Measurements from ENCODE around the gene OOEP. TPM values are rescaled to one million over a fixed set of nuclear protein-coding genes. Genes with fewer than 3 reads are reported as not detected.

Gene OOEP
- total and polyA plus RNA-seq, 2 of the 4 experiments (the other 2 are of a cell fraction), result not detected

GRCh38 chr6:73328790-73329189, 40.9 kb downstream of the OOEP start:
- H2AFZ ChIP-seq (replicated peaks; ENCODE audit: low read length, poor library complexity), result no peak overlapping the region
- no peak overlapping the region for H3K4ac ChIP-seq (ENCODE audit: low read depth, low read length)
- no peak overlapping the region for H4K8ac ChIP-seq (ENCODE audit: low read depth in 2 of 2, low read length in 2 of 2)
- POLR2A ChIA-PET (ENCODE audit: unreplicated experiment), result no interaction called here
- H3K9ac ChIP-seq (ENCODE audit: low read depth, low read length), result no peak overlapping the region
- H2AK9ac ChIP-seq (replicated peaks; ENCODE audit: low read depth, low read length, poor library complexity), result no peak overlapping the region
- H3K27ac ChIP-seq (ENCODE audit: insufficient read depth, low read length), result no peak overlapping the region
- no peak for TF ChIP-seq BHLHE40 (IDR thresholded peaks at IDR 0.05; ENCODE audit: low read depth, low read length)
- no peak for TF ChIP-seq NFE2L2 (IDR thresholded peaks at IDR 0.05; ENCODE audit: low read depth, low read length)
- no peak for TF ChIP-seq SMC3 (IDR thresholded peaks at IDR 0.05; ENCODE audit: low read depth, low read length)
- TF ChIP-seq CHD1 (IDR thresholded peaks at IDR 0.05; ENCODE audit: low read depth, low read length), result no peak
- TF ChIP-seq USF2 (IDR thresholded peaks at IDR 0.05; ENCODE audit: low read depth, low read length), result no peak
- no peak for TF ChIP-seq MXI1 (IDR thresholded peaks at IDR 0.05; ENCODE audit: borderline replicate concordance, low read depth, low read length)
- no peak for TF ChIP-seq MAFK (IDR thresholded peaks at IDR 0.05; ENCODE audit: low read depth, low read length)
- no peak for TF ChIP-seq RCOR1 (IDR thresholded peaks at IDR 0.05; ENCODE audit: insufficient replicate concordance, low read length)
- no peak for TF ChIP-seq FOS (IDR thresholded peaks at IDR 0.05; ENCODE audit: low read depth, low read length)
- TF ChIP-seq CEBPB (IDR thresholded peaks at IDR 0.05; ENCODE audit: low read depth, low read length), result no peak
- no peak for TF ChIP-seq MAZ (IDR thresholded peaks at IDR 0.05; ENCODE audit: borderline replicate concordance, low read depth, low read length)
- TF ChIP-seq RAD21 (IDR thresholded peaks at IDR 0.05; ENCODE audit: low read length), result no peak
- no peak for TF ChIP-seq ELK1 (IDR thresholded peaks at IDR 0.05; ENCODE audit: borderline replicate concordance, low read depth, low read length)
- H3K27me3 ChIP-seq (ENCODE audit: control insufficient read depth, insufficient read depth, low read length), result peaks cover 9% of the 10 kb centered on the region
- in situ Hi-C loops (cut with MboI; ENCODE audit: low sequenced_read_pairs), result loop anchor here (25.0 kb wide), 1 partner anchor 916 kb away; no protein-coding TSS in a partner anchor
- H2AK5ac ChIP-seq (ENCODE audit: low read depth, low read length), result no peak overlapping the region
- no peak overlapping the region for H2BK15ac ChIP-seq (ENCODE audit: low read depth, low read length)
- H3K56ac ChIP-seq (ENCODE audit: extremely low read depth, insufficient read depth, low read length), result no peak overlapping the region
- no peaks in the 10 kb centered on the region for H3K9me1 ChIP-seq (ENCODE audit: insufficient read depth, low read length)
- BruUV-seq (replicated peaks), result no TSS peak
- H4K5ac ChIP-seq (ENCODE audit: low read depth, low read length), result no peak overlapping the region
- H3K4me2 ChIP-seq (ENCODE audit: low read depth, low read length), result no peak overlapping the region
- H2BK120ac ChIP-seq (ENCODE audit: low read depth, low read length), result no peak overlapping the region
- no peak overlapping the region for H3K23ac ChIP-seq (ENCODE audit: low read depth, low read length)
- dilution Hi-C loops (cut with HindIII; ENCODE audit: low sequenced_read_pairs, unreplicated experiment), result no loop called here
- no peaks in the 10 kb centered on the region for H3K4me1 ChIP-seq (ENCODE audit: control insufficient read depth, insufficient read depth, low read length)
- H3K14ac ChIP-seq (replicated peaks; ENCODE audit: low read depth, low read length), result no peak overlapping the region
- H3K18ac ChIP-seq (ENCODE audit: low read depth, low read length), result no peak overlapping the region
- no peak overlapping the region for H2BK5ac ChIP-seq (ENCODE audit: low read depth, low read length, poor library complexity, severe bottlenecking)
- intact Hi-C loops (cut with micrococcal nuclease), result loop anchor here (5.0 kb wide), 3 partner anchors 146 to 916 kb away; no protein-coding TSS in a partner anchor
- H3K79me1 ChIP-seq (ENCODE audit: low read depth in 1 of 2, low read length in 2 of 2), result no peaks in the 10 kb centered on the region
- H3K4me3 ChIP-seq (ENCODE audit: insufficient read depth, low read depth, low read length), result no peak overlapping the region
- no peak overlapping the region for H2BK20ac ChIP-seq (ENCODE audit: low read depth, low read length)
- no peak overlapping the region for H4K91ac ChIP-seq (ENCODE audit: insufficient read depth, low read depth, low read length)
- DNase-seq (no peak), ATAC-seq (ENCODE audit: low read depth) (no peak)
- H3K36me3 ChIP-seq (ENCODE audit: control insufficient read depth, insufficient read depth, low read length), result no peaks in the 10 kb centered on the region
- WGBS, 2 experiments (ENCODE audit: extremely low coverage in 2 of 2, insufficient read length in 1 of 2), result 40% methylated on average over 1 of the region's 3 CpGs; no CpG with 5 or more reads in 1 of the 2 experiments
- H3K9me3 ChIP-seq (ENCODE audit: control insufficient read depth, insufficient read depth, low read length), result no peaks in the 10 kb centered on the region
- no peaks in the 10 kb centered on the region for H4K20me1 ChIP-seq (ENCODE audit: insufficient read depth, low read length)
- CTCF ChIA-PET, result interaction anchor here (0.6 to 1.4 kb wide), 4 partner anchors 43 to 1032 kb away, joined by 3 read pairs; no protein-coding TSS in a partner anchor
